NCI-H446 (cell line): Measurements from ENCODE around the gene HSFX2.
"Not testable (repeated sequence)": the region's sequence is repeated elsewhere in the genome, so short reads cannot be mapped to it uniquely, and the experiment has no call there.

Experiments used
- DNase-seq, 2 experiments: peaks; one replicate each; lab custom pipeline; 2025; lab: John Stamatoyannopoulos, UW

The HSFX2 gene

GRCh38 chrX:149587359-149587758, 7.8 kb downstream of the HSFX2 start, which contains the start of gene MAGEA9B:
Gene MAGEA9B, minus strand, starts transcription at chrX:149587459. Its CDS starts 4,280 bp downstream, at chrX:149583179.
- DNase-seq, result not testable (repeated sequence)

GRCh38 chrX:149585631-149586030, 9.5 kb downstream of the HSFX2 start:
- not testable (repeated sequence) for DNase-seq

- DNase-seq, result not testable (repeated sequence)
Observed at GRCh38 chrX:149573456-149573855, 21.7 kb downstream of the HSFX2 start.

- DNase-seq, result no peak
Observed at GRCh38 chrX:149572743-149573142, 22.4 kb downstream of the HSFX2 start.

GRCh38 chrX:149571770-149572169, 23.3 kb downstream of the HSFX2 start:
- DNase-seq, result no peak

- no peak for DNase-seq
Observed at GRCh38 chrX:149570668-149571067, 24.4 kb downstream of the HSFX2 start.

GRCh38 chrX:149569770-149570169, 25.3 kb downstream of the HSFX2 start:
- no peak for DNase-seq

GRCh38 chrX:149568701-149569296, 26.3 kb downstream of the HSFX2 start:
- DNase-seq, result no peak

- DNase-seq, result no peak
Observed at GRCh38 chrX:149567621-149568417, 27.3 kb downstream of the HSFX2 start.

- no peak for DNase-seq
Observed at GRCh38 chrX:149563359-149563758, 31.8 kb downstream of the HSFX2 start.

GRCh38 chrX:149555251-149555650, 39.9 kb downstream of the HSFX2 start:
- DNase-seq, result not testable (repeated sequence)

GRCh38 chrX:149551939-149552248, 43.2 kb downstream of the HSFX2 start:
- DNase-seq, result not testable (repeated sequence)

- not testable (repeated sequence) for DNase-seq
Observed at GRCh38 chrX:149551245-149551938, 43.7 kb downstream of the HSFX2 start.

- DNase-seq, result not testable (repeated sequence)
Observed at GRCh38 chrX:149550454-149550853, 44.7 kb downstream of the HSFX2 start.

GRCh38 chrX:149549701-149550100, 45.4 kb downstream of the HSFX2 start, which contains the start of gene HSFX3:
Gene HSFX3, minus strand, starts transcription at chrX:149549924. Its CDS starts 72 bp downstream, at chrX:149549852.
- not testable (repeated sequence) for DNase-seq

- DNase-seq, result not testable (repeated sequence)
Observed at GRCh38 chrX:149547782-149548181, 47.3 kb downstream of the HSFX2 start.

GRCh38 chrX:149546962-149547361, 48.2 kb downstream of the HSFX2 start:
- not testable (repeated sequence) for DNase-seq

- DNase-seq, result peak in 1 of 2 experiments; percentile 1
Observed at GRCh38 chrX:149545545-149546543, 49.3 kb downstream of the HSFX2 start.
